ENCODE data around the gene SUFU. TPM values are rescaled to one million over a fixed set of nuclear protein-coding genes. Genes with fewer than 3 reads are reported as not detected.

The SUFU gene
- total and polyA plus RNA-seq, 2 of the 13 experiments (the other 11 are each of a cell fraction or from before 2014, with no cell fraction given): 2.9 to 5.5 TPM

GRCh38 chr10:102632394-102633111, 128.8 kb downstream of the SUFU start:
- in situ Hi-C loops (cut with HindIII; ENCODE audit: extremely low pct_ligation_motif_present, low pct_unique_long_range_greater_than_20kb): no loop called here
- Histone ChIP-seq H3K27ac (ENCODE audit: extremely low read length, insufficient read depth, low read length) (no peak overlapping the region), H4K20me1 (ENCODE audit: insufficient read depth, low read length) (no peaks in the 10 kb centered on the region), H3K79me2 (ENCODE audit: insufficient read depth, low read length) (no peaks in the 10 kb centered on the region), H3K9ac (ENCODE audit: insufficient read depth, low read depth, low read length) (no peak overlapping the region), H3K27me3 (ENCODE audit: control insufficient read depth in 1 of 2, insufficient read depth in 2 of 2, low read length in 2 of 2) (no peaks in the 10 kb centered on the region), H3K4me1 (ENCODE audit: insufficient read depth, low read length) (peaks cover 67% of the 10 kb centered on the region), H3K4me2 (ENCODE audit: low read depth, low read length) (no peak overlapping the region), H2AFZ (ENCODE audit: low read length) (no peak overlapping the region), H3K4me3 (replicated peaks in 1 of 3; ENCODE audit: insufficient read depth in 1 of 3, low read depth in 2 of 3, low read length in 3 of 3) (no peak overlapping the region), H3K36me3 (replicated peaks in 1 of 2; ENCODE audit: control insufficient read depth in 1 of 2, insufficient read depth in 2 of 2, low read length in 2 of 2) (no peaks in the 10 kb centered on the region; a peak in 1 of 5 replicates), H3K9me3 (ENCODE audit: low read length) (no peaks in the 10 kb centered on the region)
- ATAC-seq (no peak), FAIRE-seq (no peak), DNase-seq (ENCODE audit: low spot score) (no peak)
- no TSS peak for BruUV-seq (replicated peaks)
- POLR2A ChIA-PET: interaction anchor here (1.1 to 7.0 kb wide), 3 partner anchors 8 to 33 kb away, joined by 4 to 121 read pairs (median 72); partner anchors contain the start of gene TRIM8
- 88% methylated on average over 5 of the region's 5 CpGs for WGBS (ENCODE audit: low lambda C conversion rate)
- TF ChIP-seq ZSCAN31 (CRISPR knock-in tag; IDR thresholded peaks at IDR 0.05; ENCODE audit: low read depth) (no peak), TOPORS (CRISPR knock-in tag; IDR thresholded peaks at IDR 0.05) (no peak), NAIF1 (CRISPR knock-in tag; IDR thresholded peaks at IDR 0.05; ENCODE audit: borderline replicate concordance) (no peak), ISL2 (CRISPR knock-in tag; IDR thresholded peaks at IDR 0.05) (no peak), HOMEZ (CRISPR knock-in tag; IDR thresholded peaks at IDR 0.05; ENCODE audit: low read depth) (no peak), STAT5B (CRISPR knock-in tag; IDR thresholded peaks at IDR 0.05) (no peak)
- CTCF ChIA-PET (ENCODE audit: low intra/inter-chr PET ratio, low total read pairs): no interaction called here
- intact Hi-C loops (cut with micrococcal nuclease; ENCODE audit: unreplicated experiment): no loop called here

GRCh38 chr10:102633287-102633686, 129.5 kb downstream of the SUFU start:
- Histone ChIP-seq H3K4me1 (ENCODE audit: insufficient read depth, low read length) (peaks cover 60% of the 10 kb centered on the region), H3K27me3 (ENCODE audit: control insufficient read depth in 1 of 2, insufficient read depth in 2 of 2, low read length in 2 of 2) (no peaks in the 10 kb centered on the region), H3K9ac (ENCODE audit: insufficient read depth, low read depth, low read length) (no peak overlapping the region), H3K4me3 (replicated peaks in 1 of 3; ENCODE audit: insufficient read depth in 1 of 3, low read depth in 2 of 3, low read length in 3 of 3) (no peak overlapping the region), H3K36me3 (replicated peaks in 1 of 2; ENCODE audit: control insufficient read depth in 1 of 2, insufficient read depth in 2 of 2, low read length in 2 of 2) (no peaks in the 10 kb centered on the region; a peak in 1 of 5 replicates), H4K20me1 (ENCODE audit: insufficient read depth, low read length) (no peaks in the 10 kb centered on the region), H3K9me3 (ENCODE audit: low read length) (no peaks in the 10 kb centered on the region), H3K4me2 (ENCODE audit: low read depth, low read length) (no peak overlapping the region), H3K27ac (ENCODE audit: extremely low read length, insufficient read depth, low read length) (no peak overlapping the region), H2AFZ (ENCODE audit: low read length) (no peak overlapping the region), H3K79me2 (ENCODE audit: insufficient read depth, low read length) (no peaks in the 10 kb centered on the region)
- no TSS peak for BruUV-seq (replicated peaks)
- FAIRE-seq: no peak
- in situ Hi-C loops (cut with HindIII; ENCODE audit: extremely low pct_ligation_motif_present, low pct_unique_long_range_greater_than_20kb) (no loop called here), intact Hi-C loops (cut with micrococcal nuclease; ENCODE audit: unreplicated experiment) (no loop called here)
- no peak for DNase-seq (ENCODE audit: low spot score)
- 81% methylated on average over 6 of the region's 6 CpGs for WGBS (ENCODE audit: low lambda C conversion rate)
- no peak for ATAC-seq
- TF ChIP-seq TAF15 (IDR thresholded peaks at IDR 0.05; ENCODE audit: low read depth, low read length, poor library complexity, severe bottlenecking): no peak
- ChIA-PET CTCF (ENCODE audit: low intra/inter-chr PET ratio, low total read pairs) (no interaction called here), POLR2A (interaction anchor here (1.1 to 7.0 kb wide), 3 partner anchors 8 to 33 kb away, joined by 4 to 121 read pairs (median 6); no protein-coding TSS in a partner anchor)

Data from HepG2 (cell line).